Gastroesophageal sphincter (tissue), 4 donors: Measurements from ENCODE around the gene ZMYM3. TPM values are rescaled to one million over a fixed set of nuclear protein-coding genes. Genes with fewer than 3 reads are reported as not detected.
A peak's percentile ranks its signal among the peaks of the same experiment; 100 is the strongest.

Experiments used
- ATAC-seq: fragments of 150-250 bp; one replicate; pipeline ENCODE4 v1.9.1; 2016; ENCODE audit warnings: mild to moderate bottlenecking, moderate library complexity
- H3K27ac ChIP-seq, 4 donors: fragments of 200-600 bp; sonication (generic) in 3 of 4; 1 replicate in 3 of 4; 2 replicates in 1 of 4; pipeline ENCODE4 v1.5.1; 2016 to 2019
- H3K27me3 ChIP-seq: fragments of 200-600 bp; sonication (generic); one replicate; pipeline ENCODE4 v1.5.1; 2019
- H3K36me3 ChIP-seq, 2 donors: fragments of 200-600 bp; sonication (generic); one replicate each; pipeline ENCODE4 v1.5.1; 2019; ENCODE audit warnings: control low read depth in 1 of 2
- H3K4me1 ChIP-seq, 3 donors: fragments of 200-600 bp; sonication (generic); 1 replicate in 2 of 3; 2 replicates in 1 of 3; pipeline ENCODE4 v1.5.1; 2016 to 2019; ENCODE audit warnings: control low read depth in 2 of 3
- H3K4me3 ChIP-seq, 2 donors: fragments of 200-600 bp; sonication (generic); one replicate each; pipeline ENCODE4 v1.5.1; 2019; ENCODE audit warnings: mild to moderate bottlenecking in 1 of 2, moderate library complexity in 1 of 2
- H3K9me3 ChIP-seq, 3 donors: fragments of 200-600 bp; sonication (generic); one replicate each; pipeline ENCODE4 v1.5.1; 2017 to 2019; ENCODE audit warnings: control low read depth in 2 of 3
- EP300 ChIP-seq: sonication (generic); formaldehyde crosslinking; IDR thresholded peaks from one replicate; pipeline ENCODE4 v1.6.1; 2017; ENCODE audit warnings: antibody characterized with exemption, mild to moderate bottlenecking
- POLR2A ChIP-seq, 2 donors: fragments of 450-650 bp; IDR thresholded peaks; one replicate each; pipeline ENCODE4 v1.6.1; 2017; ENCODE audit warnings: antibody characterized with exemption in 2 of 2, mild to moderate bottlenecking in 2 of 2, moderate library complexity in 1 of 2
- POLR2AphosphoS5 ChIP-seq: sonication (generic); formaldehyde crosslinking; IDR thresholded peaks from one replicate; pipeline ENCODE4 v1.6.1; 2017; ENCODE audit warnings: antibody characterized with exemption
- WGBS, 2 donors: methylation state at CpG; one replicate each; pipeline ENCODE4 v1.1.5; 2018; ENCODE audit warnings: low coverage in 1 of 2; 5-methylcytosine and 5-hydroxymethylcytosine counted together
- total RNA-seq, 4 donors: library from RNA; depleted of rRNA; stranded (reverse); fragments of >200 nt; gene quantifications; one replicate each; pipeline ENCODE4 v1.1.0, GENCODE V29; 2016
- TF ChIP-seq, protein P1 (sequence below), 4 experiments: fragments of 200-600 bp in 2 of 4; fragments of 450-650 bp in 2 of 4; sonication (generic) in 1 of 4; IDR thresholded peaks; one replicate each; pipeline ENCODE4 v1.5.1; 2017 to 2019; ENCODE audit warnings: antibody characterized with exemption in 4 of 4, mild to moderate bottlenecking in 2 of 4, moderate library complexity in 2 of 4

The ZMYM3 gene
- total RNA-seq, 4 donors from 2014 or later, result 9.7 to 18.5 (median 13.4) TPM

DNA sequence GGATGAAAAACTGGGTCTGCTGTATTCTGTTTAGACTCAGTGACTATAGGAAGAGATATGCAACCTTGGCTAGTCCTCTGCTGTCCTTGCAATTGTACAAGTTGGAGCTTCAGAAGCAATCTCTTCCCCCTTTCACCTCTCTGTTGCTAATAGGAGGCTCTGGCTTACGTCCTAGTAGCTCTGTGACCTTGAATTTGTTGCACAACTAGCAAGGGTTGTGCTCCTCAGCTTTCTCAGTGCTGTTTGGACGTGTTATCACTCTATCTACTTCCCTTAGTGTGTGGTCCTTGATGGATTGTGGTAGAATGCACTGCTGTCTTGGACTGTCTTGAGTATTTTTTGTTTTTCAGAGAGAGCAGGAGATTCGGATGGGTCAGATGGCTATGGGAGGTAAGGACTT lies 44.2 kb upstream of the ZMYM3 start:
- peaks cover 0 to 76% of the 10 kb centered on the region in 2 donors for H3K36me3 ChIP-seq
- no peak for ATAC-seq
- TF ChIP-seq EP300, result no peak
- TF ChIP-seq POLR2AphosphoS5, result no peak

DNA sequence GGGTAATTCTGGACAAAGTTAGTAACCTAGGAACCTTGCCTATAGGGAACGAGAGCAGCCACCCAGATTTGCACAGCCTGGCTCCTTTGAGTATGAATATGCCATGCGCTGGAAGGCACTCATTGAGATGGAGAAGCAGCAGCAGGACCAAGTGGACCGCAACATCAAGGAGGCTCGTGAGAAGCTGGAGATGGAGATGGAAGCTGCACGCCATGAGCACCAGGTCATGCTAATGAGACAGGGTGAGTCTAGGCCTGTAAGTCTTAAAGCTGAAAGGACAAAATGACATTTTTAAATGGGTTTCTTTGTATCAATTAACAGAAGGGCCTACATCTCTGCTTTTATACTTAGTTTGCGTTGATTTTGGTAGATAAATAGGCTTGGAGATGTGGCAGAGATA lies 42.9 kb upstream of the ZMYM3 start:
- WGBS, 2 donors, result 73 to 100% methylated on average over 1 of the region's 6 CpGs
- Histone ChIP-seq H3K36me3 (peaks cover 0 to 90% of the 10 kb centered on the region in 2 donors), H3K27ac (no peak overlapping the region), H3K4me1 (no peaks in the 10 kb centered on the region), H3K27me3 (no peaks in the 10 kb centered on the region), H3K9me3 (no peaks in the 10 kb centered on the region), H3K4me3 (no peak overlapping the region)
- TF ChIP-seq POLR2A (IDR thresholded peaks at IDR 0.05) (no peak), EP300 (no peak), POLR2AphosphoS5 (no peak)
- ATAC-seq, result no peak

More for the DNA sequence above, 44.2 kb upstream of the ZMYM3 start:
- Histone ChIP-seq H3K4me3 (no peak overlapping the region), H3K27ac (no peak overlapping the region), H3K27me3 (no peaks in the 10 kb centered on the region), H3K9me3 (no peaks in the 10 kb centered on the region), H3K4me1 (peaks cover 0 to 10% (median 0%) of the 10 kb centered on the region in 3 donors)
- 28 to 100% methylated on average over 1 to 2 of the region's 3 CpGs for WGBS, 2 donors

DNA sequence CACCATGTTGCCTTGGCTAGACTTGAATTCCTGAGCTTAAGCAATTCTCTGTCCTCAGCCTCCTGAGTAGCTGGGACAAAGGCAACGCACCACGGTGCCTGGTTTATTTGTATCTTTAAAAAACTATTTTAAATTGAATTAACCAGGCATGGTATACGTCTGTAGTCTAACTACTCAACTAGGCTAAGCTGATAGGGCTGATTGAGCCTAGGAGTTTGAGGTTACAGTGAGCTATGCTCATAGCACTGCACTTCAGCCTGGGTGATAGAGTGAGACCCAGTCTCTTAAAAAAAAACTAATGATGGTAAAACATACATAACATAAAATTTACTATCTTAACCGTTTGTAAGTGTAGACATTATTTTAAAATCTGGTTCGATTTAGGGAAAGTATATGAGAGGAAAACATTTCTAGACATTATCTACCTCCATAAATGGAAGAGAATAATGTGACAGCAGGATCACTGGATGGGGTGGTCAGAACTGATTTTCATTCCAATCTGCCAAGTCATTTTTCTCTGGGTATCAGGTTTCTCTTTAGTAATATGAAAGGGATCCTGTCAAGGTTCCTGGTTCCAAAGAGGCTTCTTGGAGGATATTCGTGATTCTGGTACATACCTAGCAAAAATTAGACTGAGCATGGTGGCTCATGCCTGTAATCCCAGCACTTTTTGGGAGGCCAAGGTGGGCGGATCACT lies 38.9 kb upstream of the ZMYM3 start:
- H3K4me3 ChIP-seq, result no peak overlapping the region
- TF ChIP-seq, protein P1, sequence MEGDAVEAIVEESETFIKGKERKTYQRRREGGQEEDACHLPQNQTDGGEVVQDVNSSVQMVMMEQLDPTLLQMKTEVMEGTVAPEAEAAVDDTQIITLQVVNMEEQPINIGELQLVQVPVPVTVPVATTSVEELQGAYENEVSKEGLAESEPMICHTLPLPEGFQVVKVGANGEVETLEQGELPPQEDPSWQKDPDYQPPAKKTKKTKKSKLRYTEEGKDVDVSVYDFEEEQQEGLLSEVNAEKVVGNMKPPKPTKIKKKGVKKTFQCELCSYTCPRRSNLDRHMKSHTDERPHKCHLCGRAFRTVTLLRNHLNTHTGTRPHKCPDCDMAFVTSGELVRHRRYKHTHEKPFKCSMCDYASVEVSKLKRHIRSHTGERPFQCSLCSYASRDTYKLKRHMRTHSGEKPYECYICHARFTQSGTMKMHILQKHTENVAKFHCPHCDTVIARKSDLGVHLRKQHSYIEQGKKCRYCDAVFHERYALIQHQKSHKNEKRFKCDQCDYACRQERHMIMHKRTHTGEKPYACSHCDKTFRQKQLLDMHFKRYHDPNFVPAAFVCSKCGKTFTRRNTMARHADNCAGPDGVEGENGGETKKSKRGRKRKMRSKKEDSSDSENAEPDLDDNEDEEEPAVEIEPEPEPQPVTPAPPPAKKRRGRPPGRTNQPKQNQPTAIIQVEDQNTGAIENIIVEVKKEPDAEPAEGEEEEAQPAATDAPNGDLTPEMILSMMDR (IDR thresholded peaks at IDR 0.05), result no peak
- no peak for TF ChIP-seq EP300
- TF ChIP-seq POLR2AphosphoS5, result no peak
- TF ChIP-seq POLR2A (IDR thresholded peaks at IDR 0.05), result no peak
- no peak overlapping the region for H3K27ac ChIP-seq
- peaks cover 0 to 36% (median 0%) of the 10 kb centered on the region in 3 donors for H3K4me1 ChIP-seq
- peaks cover 0 to 73% of the 10 kb centered on the region in 2 donors for H3K36me3 ChIP-seq
- no peaks in the 10 kb centered on the region for H3K9me3 ChIP-seq
- no peak for ATAC-seq
- 69 to 70% methylated on average over 5 of the region's 7 CpGs for WGBS, 2 donors
- no peaks in the 10 kb centered on the region for H3K27me3 ChIP-seq

DNA sequence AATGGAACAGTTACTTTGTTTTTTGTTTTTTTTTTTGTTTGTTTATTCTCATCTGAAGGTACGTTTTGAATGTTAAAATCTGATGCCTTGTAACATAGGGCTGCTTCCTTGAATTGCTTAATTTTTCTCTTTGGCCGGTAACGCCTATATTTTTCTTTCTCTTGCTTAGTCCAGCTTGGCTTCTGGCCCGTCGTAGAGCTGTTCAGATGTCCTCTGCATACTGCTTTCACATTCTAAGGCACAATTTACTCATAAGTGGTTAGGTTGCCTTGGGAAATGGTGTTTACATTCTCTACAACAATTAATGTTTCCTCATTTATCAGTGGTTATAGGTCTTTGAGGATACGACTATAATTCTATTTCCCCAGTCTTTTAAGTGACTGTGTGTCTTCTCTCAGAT lies 37.4 kb upstream of the ZMYM3 start:
- WGBS, 2 donors, result 25 to 38% methylated on average over 5 to 6 of the region's 6 CpGs
- TF ChIP-seq, protein P1 (IDR thresholded peaks at IDR 0.05), result no peak
- TF ChIP-seq POLR2AphosphoS5, result no peak
- no peak for TF ChIP-seq EP300
- Histone ChIP-seq H3K27me3 (no peaks in the 10 kb centered on the region), H3K4me3 (no peak overlapping the region), H3K36me3 (peaks cover 0 to 59% of the 10 kb centered on the region in 2 donors), H3K27ac (peak overlapping the region in 1 of 4 donors; percentile 49), H3K4me1 (peaks cover 0 to 51% (median 4%) of the 10 kb centered on the region in 3 donors), H3K9me3 (no peaks in the 10 kb centered on the region)
- ATAC-seq, result no peak

DNA sequence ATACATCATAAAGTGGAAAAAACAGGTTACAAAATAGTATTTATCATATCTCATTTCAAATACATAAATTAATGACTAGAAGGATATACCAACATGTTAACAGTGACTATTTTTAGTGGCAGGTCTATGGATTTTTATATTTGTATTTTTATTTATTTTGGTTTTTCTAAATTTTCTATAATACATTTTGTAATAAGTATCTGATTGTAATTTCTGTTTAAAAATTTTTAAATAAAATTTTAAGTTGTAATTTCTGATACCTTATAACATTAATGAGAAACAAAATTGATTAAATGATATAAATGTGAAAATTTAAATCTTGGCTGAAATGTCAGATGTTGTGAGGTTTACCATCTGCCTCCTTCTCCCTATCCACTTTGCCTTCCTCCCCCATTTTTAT lies 32.0 kb upstream of the ZMYM3 start:
- H3K9me3 ChIP-seq, result no peaks in the 10 kb centered on the region
- H3K4me1 ChIP-seq, result peaks cover 0 to 64% (median 4%) of the 10 kb centered on the region in 3 donors
- peaks cover 0 to 4% of the 10 kb centered on the region in 2 donors for H3K36me3 ChIP-seq
- no peaks in the 10 kb centered on the region for H3K27me3 ChIP-seq
- no peak overlapping the region for H3K4me3 ChIP-seq
- TF ChIP-seq EP300, result no peak
- no peak for TF ChIP-seq POLR2A (IDR thresholded peaks at IDR 0.05)
- TF ChIP-seq, protein P1 (IDR thresholded peaks at IDR 0.05), result no peak
- no peak for TF ChIP-seq POLR2AphosphoS5
- no peak overlapping the region for H3K27ac ChIP-seq
- ATAC-seq, result no peak
